ENCODE measurements around the gene MYH9.

The MYH9 gene

DNA sequence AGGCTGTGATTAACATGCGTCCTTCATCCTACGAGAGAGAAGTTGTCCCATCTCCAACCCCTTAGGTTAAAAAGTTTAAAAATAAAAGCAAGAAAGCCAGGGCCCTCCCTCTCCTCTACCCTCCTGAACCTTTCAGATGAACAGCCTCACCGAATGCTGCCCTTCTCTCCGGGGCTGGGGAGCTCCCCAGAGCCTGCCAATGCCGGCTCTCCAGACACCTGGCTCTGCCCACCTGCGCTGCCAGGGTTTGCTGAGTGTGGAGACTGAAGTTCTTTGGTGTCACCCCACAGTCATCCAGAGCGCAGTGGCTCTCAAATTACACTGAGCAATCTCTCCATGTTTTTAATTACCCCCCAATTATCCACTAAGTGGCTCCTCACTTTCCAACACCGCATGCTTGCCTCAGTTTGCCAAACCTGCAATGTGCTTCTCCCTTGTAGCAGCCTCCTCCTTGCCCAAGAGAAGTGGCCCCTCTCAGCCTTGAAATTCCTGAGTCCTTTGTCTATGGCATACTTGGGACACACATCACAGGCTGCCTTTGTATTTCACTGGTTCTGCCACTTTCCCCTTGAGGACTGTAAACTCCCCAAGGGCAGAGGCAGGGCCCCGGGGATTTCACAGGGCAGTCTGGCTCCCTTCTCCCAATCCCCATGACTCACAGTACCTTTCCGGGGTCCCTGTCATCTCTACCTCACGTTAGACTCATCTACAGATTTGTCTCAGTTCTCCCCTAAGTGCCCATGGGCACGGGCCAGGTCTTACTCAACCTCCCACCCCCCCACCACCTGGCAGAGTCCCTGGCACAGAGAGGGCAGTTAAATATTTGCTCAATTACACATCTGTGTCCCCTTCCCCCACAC, 2.0 kb downstream of the MYH9 start:
- peak; percentile 53 for DNase-seq

DNA sequence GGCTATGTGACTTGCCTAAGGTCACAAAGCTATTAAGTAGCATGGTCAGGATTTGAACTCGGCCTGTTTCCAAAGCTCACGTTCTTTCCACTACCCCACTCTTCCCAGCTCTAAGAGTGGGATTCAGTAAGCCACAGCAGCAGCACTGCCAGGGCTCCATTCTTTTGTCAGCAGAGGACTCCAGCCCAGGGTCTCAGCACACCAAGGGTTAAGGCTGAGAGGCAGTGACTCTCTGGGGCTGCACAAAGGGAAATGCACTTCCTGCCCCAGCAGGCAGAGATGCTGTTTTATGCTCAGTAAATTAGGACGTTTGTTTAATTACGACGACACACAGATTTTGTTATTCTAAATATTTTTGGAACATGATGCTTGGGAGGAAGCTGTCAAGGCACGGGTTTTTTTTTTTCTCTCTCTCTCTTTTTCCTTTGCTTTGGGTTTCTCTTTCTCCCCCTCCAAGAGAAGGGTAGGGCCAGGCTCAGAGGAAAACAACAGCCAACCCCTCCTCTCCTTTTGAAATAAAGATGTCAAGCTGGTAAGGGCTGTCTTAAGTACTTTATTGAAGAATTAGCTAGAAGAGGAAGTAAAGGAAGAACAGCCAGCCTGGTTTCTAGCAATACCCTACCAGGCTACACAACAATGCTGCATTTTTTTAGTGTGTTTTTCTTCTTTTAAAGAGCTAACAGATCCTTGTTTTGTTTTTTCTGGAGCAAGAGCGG, 2.8 kb downstream of the MYH9 start:
- peak; percentile 45 for DNase-seq

DNA sequence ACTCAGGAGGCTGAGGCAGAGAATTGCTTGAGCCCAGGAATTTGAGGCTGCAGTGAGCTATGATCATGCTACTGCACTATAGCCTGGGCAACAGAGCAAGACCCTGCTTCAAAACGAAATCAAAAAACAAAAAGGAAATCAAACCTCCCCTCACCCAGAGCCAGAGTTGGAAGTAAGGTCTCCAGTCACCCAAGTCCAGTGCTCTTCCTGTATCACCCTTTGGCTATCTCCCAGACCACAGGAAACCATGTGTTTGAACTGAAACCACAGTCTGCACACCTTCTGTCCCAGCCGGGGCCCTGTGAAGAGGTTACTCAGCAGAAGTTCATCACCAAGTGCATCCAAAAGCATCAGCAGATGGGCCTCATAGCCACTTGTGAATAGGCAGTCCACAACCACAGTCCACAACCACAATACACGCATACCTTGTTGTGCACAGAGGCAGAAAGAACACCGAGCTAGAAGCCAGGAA, 4.6 kb downstream of the MYH9 start:
- DNase-seq: no peak

DNA sequence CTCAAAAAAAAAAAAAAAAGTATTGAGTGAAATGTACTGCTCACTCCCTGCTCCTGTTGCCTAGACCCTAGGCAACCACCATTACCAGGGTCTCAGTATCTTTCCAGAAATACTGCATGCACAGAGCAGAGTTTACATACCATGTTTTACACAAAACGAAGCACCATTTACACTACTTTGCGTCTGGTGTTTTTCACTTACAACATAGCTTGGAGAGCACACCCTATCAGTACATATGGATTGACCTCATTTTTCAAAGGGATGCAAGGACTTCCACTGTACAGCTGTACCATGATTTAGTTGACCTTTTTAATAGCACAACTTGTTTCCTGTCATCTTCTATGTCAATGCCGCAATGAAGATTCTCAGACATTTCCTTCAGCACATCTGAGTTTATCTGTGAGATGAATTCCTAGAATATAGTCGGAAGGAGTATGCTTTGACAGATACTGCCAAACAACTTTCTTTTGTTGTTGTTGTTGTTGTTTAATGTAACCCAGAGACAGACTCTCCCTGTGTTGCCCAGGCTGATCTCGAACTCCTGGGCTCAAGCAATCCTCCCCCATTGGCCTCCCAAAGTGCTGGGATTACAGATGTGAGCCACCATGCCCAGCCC, 6.1 kb downstream of the MYH9 start:
- no peak for DNase-seq

DNA sequence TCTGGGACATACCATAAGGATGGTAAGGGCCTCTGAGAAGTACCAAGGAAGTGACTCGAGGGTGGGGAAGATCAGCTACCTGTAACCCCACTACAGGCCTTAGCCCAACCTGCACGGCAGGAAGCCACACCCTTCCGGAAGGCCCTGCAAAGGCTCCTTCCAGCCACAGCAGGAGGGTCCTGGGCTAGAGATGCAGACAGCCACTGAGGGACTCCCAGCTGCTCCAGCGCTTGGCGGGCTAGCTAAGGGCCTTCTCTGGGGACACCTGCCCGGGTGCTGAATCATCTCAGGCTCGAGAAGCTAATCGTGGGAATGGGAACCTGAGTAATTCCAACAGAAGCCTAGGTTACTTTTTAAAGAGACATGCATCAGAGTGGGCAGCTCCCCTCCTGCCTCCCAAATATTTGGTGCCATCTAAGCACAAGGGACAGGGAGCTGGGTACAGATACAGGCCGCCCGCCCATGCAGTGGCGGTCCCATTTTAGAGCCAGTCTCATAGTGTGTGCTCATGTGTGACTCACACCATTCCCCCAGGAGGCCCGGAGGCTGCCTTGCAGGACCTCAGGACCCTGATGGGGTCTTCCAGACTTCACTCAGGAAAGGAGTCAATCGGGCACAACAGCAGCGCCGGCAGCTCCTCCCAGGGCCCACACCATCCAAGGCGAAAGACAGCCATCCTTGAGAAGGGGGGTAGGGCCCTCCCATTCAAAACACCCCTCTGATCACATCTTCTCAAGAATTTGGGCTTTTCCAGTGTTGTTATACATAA, 8.0 kb downstream of the MYH9 start:
- no peak for DNase-seq

DNA sequence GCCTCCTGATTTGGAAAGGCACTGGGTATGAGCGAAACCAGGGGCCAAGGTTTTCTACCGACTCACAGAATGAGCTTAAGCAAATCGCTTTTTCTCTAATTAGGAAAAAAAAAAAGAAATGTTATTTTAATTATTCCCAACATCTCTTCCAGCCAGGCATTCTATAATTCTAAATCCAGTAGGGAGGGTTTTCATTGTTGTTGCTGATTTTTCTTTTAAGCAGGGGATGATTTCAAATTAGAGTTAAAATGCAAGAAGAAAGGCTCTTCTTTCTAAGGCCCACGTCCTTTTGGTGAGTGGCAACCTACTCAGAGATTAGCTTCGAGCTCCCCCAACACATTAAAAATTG, 8.9 kb downstream of the MYH9 start:
- no peak for DNase-seq

DNA sequence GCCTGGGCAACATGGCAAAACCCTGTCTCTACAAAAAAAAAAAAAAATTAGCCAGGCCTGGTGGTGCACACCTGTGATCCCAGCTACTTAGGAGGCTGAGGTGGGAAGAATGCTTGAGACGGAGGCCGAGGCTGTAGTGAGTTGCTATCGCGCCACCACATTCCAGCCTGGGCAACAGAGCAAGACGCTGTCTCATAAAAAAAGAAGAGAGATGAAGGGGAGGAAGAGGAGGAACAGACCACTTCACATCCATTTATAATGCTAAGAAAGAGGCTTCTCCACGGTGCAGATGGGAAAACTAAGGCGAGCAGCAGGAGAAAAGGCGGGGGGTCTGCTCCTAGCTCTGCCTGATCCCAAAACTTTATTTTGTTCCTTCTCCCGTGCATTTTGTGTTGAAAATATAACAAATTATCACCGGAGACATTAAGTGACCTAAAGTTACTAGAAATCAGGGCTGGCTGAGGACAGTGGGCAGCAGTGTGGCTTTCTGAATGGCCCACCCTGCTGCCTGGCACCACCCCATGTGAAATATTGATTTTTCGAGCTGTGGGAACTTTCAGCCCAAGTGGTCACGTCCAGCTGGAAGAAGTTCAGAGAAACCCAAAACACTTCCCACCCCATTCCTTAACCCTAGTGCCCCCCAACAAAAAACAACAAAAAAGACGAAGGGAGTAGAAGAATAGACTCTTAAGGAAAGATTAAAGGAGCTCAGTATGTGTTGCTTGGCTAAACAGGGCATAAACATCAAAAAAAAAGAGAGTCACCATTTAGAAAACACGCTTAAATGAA, 9.5 kb downstream of the MYH9 start:
- DNase-seq: no peak

DNA sequence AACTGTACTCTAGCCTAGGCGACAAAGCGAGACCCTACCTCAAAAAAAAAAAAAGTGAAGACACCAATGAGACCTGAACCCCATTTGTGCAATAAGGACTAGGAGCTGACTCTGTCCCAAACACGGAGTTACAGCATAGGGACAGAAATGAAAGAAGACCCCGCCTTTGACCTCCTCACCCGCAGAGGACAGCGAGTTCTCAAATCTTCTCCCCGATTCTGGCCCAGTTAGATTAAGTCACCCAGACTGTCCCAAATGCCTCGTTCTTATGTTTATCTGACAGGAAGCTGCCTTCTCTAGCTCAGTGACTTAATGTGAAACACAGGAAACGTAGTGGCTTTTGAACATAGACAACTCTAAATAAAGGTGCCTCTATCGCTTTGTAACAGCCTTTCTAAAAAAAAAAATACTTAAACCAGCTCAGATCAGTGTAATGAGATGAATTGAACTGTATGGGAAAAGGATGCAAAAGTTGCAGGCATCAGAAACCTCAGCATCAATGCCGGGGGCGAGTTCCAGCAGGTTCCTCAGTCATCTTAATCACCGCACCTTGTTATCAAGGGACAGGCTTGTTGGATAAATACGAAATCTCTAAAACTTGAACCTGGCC, 10.6 kb downstream of the MYH9 start:
- DNase-seq: no peak

DNA sequence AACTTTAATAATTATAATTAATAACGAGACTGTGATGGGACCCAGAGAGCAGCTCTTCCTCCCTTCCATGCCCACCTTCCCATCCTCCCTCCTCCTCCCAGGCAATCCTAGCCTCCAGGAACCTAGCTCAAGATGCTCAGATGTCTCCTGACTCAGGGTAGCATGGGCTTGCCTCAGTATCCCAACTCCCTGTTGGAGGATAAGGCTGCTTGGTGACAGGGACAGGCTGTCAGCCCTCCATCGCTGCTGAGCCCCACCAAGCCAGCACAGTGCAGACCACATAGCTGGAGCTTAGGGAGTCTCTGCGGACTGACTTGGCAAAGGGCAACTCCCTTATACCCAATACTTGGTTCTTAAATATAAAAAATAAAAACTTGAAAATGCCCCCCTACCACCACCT, 11.5 kb downstream of the MYH9 start:
- DNase-seq: no peak

DNA sequence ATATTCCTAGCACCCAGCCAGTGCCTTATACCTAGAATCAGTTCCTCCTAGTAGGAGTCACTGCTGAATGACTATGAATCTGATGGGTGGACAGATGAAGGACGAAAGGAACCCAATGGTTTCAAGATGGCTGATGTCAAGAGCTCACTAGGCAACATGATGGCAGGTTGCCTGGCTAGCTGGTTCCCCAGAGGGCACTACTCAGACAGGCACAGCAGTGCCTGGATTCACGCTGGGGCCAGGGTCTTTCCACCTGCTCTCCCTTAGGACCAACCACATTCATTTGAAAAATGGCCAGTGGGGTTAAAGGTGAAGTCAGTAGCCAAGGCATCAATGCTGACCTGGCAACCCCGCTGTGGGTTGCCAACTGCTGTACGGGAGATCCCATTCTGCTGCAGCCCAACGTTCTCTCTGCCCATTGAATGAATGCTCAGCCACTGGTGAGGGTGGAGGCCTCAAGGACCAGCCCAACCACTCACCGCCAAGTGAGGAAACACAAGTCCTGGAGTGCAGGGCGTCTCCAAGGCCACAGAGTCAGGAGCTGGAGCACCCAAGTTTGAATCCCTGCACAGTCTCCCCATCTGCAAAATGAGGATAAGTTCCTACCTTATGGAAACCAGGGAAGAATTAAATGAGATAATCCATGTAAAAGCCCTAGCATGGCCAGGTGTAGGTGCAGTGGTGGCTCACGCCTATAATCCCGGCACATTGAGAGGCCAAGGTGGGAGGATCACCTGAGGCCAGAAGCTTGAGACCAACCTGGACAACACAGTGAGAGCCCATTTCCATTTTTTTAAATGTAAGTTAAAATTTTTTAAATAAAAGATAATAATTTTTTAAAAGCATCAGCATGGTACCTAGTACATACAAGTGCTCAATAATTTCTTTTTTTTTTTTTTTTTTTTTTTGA, 12.4 kb downstream of the MYH9 start:
- peak; percentile 48 for DNase-seq

DNA sequence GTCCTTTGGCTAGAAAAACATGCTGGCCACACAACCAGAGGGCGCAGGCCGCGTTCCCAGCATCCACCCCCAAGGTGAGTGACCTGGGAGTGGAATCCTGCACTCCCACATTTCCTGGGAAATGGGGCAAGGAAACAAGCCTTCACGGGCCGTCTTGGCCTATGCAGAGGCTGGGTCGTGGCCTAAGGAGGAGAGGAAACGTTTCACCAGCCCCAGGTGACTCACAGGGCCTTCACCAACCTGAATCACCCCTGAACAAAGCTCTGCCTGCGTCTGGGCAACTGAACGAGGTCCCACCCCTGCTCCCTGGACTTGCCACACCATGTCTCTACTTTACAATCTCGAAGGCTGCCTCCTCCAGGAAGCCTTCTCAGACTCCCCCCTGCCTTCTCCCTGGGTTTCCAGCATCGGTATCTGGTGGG, 13.2 kb downstream of the MYH9 start:
- peak; percentile 37 for DNase-seq

DNA sequence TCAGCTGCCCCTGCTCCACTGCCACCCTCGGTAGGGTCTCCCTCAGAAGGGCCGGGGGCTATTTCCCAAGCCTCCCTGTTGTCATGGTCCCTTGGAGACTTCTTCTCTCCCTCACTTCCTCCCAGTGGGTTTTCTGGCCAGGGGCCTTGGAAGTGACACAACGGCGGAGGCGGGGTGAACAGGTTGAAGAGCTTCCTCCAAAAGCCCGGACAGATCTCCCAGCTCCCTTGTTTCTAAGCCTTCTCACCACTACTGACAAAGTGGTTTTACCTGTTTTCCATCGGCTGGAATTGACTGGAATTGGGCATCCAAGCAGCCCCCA, 14.5 kb downstream of the MYH9 start:
- DNase-seq: peak; percentile 65

DNA sequence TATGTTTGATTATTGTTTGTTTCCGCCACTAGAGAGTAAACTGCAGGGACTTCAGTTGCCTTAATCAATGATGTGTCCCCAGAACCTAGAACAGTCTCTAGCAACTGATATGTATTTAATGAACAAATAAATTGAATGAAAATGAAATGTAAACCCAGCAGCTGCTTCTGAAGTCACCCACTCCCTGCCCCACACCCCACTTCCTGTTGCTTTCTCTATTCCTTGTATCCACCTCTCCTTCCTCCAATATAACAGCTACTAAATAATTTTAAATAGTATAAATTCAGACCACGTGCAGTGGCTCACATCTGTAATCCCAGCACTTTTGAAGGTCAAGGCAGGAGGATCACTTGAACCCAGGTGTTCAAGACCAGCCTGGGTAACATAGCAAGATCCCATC, 15.8 kb downstream of the MYH9 start:
- DNase-seq: peak; percentile 20

DNA sequence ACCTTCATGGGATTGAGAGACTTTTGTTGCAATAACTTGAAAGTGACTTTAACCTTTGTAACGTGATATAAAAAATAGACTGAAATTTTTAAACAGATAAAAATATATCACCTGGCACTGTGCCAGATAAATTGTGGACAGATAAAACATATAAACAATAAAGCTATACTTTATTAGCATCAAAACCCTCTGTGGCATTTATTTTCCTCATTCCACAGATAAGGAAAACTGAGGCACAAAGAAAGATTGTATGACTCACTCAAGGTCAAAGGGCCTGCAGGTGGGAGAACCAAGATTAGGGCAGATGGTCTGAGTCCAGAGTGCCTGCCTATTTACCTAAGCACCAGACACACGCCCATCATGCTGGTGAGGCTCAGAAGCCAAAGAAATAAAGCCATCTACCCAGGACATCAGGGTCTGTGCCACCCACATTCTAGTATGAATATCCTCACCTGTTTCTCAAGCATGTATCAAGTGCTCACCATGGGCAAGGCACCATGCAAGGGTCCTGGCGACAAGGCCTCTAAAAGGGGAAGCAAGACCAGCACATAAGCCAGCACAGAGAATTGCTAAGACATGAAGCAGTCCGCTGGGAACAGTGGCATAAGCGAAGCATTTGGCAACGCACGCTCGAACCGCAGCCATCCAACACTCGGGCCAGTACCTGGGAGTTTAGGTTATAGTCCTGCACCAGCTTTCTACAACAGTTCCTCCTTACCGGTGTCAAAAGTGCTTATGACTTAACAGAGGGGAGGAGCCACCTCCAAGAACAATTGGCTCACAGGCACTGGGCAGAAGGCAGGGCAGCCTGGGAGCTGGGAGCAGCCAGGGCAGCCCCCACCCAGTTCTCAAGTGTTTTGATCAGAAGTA, 17.6 kb downstream of the MYH9 start:
- DNase-seq: peak; percentile 64

DNA sequence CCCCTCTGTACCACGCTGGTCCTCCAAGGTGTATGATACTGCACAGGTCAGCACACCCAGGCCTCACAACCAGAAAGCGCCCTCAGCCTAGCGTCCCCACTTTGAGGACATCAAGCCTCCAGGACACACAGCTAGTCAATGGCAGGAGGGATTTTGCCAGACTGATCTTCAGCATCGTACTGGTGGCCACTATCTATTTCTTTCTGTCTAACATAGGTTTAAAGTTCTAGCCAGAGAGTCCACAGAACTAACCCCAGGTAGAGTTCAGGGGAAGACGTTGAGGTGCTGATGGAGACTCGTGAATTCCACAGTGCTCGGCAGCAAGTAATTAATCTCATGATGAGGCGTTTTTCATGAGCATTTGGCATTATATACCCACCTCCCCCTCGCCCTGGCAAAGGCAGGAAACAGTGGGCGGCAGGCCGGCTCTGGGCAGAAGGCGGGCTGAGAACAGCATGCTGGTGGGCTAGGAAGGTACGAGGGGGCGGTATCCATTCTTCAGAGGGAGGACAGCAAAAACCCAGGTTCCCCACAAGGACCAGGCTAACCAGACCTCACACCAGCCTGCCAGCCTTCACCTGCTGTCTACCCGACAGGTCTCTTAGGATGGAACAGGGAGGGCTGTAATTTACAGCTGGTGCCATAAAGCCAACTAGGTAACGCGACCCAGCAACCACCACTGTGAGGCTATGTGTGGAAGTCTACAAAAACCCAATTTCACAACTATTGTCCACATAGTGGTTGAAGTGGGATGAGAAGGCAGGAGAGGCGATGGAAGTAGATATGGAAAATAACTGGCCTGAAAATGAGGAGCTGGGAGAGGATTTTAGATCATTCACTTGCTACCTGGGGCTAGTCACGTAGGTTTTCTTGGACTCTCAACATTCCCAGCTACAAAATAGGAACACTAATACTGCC, 18.5 kb downstream of the MYH9 start:
- DNase-seq: no peak

DNA sequence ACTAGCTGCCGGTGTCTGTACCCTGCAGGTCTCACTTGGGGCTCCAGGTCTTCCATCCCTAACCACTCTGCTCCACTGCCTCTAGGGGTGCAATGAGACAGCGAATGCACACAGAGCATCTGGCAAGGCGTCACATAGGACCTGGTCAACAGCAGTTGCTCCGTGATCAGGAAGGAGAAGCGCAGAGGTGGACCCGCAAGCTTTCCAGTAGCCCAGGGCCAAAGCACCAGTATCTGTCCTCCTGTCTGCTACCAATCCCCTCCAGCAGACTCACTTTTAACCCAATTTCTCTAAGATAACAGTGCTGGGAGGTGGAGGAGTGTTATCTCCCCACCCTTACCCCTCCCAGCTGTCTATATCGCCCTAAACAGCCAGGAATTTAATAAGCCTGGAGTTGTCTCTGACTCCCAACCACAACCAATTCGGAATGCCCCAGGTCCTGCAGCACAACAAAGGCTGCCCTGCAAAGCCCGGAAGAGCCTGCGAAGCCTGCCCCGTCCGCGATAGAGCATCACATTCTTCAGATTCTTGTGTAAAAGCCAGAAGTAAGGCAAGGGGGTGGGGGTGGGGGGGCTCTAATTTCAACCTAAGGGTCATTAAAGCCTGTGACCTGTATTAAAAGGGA, 19.3 kb downstream of the MYH9 start:
- DNase-seq: no peak

DNA sequence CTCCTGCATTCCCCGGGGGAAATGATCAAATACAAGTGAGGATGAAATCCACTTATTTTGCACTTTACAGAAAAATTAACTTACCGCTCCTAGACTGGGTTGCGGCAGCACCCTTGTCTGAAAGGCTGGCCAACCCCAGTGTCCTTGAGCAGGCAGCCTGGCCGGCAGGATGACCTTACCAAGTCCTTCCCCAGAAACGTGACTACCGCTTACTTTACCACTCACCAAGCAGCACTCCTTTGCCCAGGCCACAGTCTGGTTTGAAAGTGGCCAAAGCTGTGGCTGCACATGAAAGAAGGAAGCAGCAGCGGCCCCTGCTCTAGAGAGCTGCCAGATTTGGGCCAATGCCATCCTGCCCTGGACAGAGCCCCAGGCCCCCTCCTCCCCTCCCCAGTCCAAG, 20.3 kb downstream of the MYH9 start:
- no peak for DNase-seq

DNA sequence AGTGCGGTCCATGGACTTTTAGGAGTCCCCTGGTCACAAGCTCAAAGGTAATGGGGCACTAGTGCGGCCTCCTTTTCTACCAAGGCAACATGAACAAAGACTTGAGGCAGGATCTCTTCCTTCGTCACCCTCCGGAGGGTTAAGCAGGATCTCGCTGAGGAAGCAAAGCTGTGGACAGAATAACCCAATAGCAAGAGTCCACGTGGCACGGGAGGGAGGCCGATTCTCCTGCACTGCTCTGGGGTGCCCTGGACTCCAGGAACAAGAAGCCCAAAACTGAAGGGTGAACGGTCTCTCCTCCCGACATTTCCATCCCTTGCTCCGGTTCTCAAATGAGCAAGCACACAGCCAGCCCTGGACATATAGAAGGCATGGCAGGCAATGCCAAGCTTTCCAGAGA, 20.7 kb downstream of the MYH9 start:
- DNase-seq: no peak

All from inflammatory macrophage treated with lipopolysaccharide for 4 hours (primary cell).